ENCODE results near the gene SMR3A.

- TF ChIP-seq CTCF (IDR thresholded peaks at IDR 0.05; ENCODE audit: insufficient read depth, low read length, poor library complexity, severe bottlenecking) (no peak), EZH2phosphoT487 (conservative IDR thresholded peaks at IDR 0.05; ENCODE audit: low read length) (no peak)
Observed at GRCh38 chr4:70392057-70392776, 31.7 kb downstream of the SMR3A start.

Data from SU-DHL-6 (cell line).